ENCODE measurements around the gene MYO7A.

Gene MYO7A

DNA sequence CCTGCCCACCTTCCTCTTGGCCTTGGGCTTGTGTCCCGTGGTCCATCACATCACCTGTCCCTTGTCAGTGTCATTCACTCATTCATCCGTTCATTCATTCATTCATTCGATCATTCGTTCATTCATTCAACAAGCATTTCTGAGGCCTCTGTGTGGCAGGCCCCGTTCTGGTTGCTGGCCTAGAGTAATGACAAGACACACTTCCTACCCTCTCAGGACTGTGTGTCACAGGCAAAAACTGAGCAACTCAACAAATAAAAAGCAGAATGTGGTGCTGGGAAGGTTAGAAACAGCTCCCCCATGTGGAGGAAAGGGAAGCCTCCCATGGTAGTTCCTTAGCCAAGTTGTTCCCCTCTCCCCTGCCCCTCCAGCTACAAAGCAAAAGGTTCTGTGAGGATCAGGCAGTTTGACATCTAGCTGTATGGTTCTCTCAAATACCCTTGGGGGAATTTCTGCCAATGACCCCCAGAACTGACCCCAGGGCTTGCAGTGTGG, 27.0 kb upstream of the MYO7A start:
- DNase-seq (ENCODE audit: low read depth), result peak; percentile 22

DNA sequence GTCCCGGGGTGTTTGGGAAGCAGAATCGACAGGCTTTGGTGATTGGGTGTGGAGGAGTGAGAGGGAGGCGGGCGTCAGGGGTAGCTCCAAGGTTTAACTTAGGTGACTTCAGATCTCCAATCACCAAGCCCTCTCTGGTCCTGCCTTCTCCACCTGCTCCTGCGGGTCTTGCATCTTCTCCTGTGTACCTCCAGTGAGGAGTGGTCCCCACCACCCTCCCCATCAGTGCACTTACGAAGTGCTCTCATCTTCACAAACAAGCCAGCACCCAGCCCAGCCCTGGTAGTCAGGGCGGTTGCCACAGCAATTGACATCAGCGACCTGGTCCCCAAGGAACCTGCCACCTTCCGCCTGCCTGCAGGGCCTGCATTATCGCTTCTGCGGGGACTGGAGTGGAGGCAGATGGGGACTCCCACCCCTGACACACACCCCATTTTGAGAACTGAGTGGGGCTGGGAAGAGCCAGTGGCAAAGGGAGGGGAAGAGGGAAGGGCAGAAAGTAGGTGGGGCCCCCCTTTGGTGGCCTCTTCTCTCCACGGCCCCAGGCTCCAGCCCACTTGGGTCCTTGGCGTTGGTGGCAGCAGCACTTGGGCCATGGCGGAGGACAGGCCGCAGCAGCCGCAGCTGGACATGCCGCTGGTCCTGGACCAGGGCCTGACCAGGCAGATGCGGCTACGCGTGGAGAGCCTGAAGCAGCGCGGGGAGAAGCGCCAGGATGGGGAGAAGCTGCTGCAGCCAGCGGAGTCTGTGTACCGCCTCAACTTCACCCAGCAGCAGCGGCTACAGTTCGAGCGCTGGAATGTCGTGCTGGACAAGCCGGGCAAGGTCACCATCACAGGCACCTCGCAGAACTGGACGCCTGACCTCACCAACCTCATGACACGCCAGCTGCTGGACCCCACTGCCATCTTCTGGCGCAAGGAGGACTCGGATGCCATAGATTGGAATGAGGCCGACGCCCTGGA, 25.5 kb upstream of the MYO7A start, which contains the start of gene OMP:
OMP (plus strand) TSS at position 595 of the 965 bp plus-strand sequence; CDS start at position 595, 0 bp downstream.
- DNase-seq (ENCODE audit: low read depth), result no peak
- TF ChIP-seq, protein P1, sequence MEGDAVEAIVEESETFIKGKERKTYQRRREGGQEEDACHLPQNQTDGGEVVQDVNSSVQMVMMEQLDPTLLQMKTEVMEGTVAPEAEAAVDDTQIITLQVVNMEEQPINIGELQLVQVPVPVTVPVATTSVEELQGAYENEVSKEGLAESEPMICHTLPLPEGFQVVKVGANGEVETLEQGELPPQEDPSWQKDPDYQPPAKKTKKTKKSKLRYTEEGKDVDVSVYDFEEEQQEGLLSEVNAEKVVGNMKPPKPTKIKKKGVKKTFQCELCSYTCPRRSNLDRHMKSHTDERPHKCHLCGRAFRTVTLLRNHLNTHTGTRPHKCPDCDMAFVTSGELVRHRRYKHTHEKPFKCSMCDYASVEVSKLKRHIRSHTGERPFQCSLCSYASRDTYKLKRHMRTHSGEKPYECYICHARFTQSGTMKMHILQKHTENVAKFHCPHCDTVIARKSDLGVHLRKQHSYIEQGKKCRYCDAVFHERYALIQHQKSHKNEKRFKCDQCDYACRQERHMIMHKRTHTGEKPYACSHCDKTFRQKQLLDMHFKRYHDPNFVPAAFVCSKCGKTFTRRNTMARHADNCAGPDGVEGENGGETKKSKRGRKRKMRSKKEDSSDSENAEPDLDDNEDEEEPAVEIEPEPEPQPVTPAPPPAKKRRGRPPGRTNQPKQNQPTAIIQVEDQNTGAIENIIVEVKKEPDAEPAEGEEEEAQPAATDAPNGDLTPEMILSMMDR (conservative IDR thresholded peaks at IDR 0.05; ENCODE audit: low read length), result no peak
- H3K4me3 ChIP-seq (ENCODE audit: low read length), result no peak within 1 kb of the TSS

More for the DNA sequence above, 27.0 kb upstream of the MYO7A start:
- no peak overlapping the region for H3K4me3 ChIP-seq (ENCODE audit: low read length)
- TF ChIP-seq, protein P1 (conservative IDR thresholded peaks at IDR 0.05; ENCODE audit: low read length), result peak; percentile 50

DNA sequence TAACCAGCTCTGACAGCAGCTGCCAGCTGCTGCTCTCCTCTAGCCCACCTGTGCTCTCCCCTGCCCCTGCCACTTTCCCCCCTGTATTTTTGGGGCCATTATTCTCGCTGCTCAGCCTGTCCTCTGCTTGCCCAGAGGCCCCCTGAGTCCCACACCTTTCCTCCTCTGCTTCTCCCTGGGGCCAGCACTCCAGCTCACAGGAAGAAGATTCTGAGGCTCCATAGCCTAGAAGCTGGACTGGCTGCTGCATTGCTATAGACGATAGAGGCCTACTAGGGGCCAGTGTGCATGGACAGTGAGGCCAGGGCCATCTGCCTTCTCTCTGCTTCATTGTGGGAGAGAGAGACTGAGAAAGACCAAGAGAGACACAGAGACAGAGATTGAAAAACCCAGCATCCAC, 24.7 kb upstream of the MYO7A start:
- H3K4me3 ChIP-seq (ENCODE audit: low read length), result no peak overlapping the region
- no peak for DNase-seq (ENCODE audit: low read depth)
- TF ChIP-seq, protein P1 (conservative IDR thresholded peaks at IDR 0.05; ENCODE audit: low read length), result no peak

DNA sequence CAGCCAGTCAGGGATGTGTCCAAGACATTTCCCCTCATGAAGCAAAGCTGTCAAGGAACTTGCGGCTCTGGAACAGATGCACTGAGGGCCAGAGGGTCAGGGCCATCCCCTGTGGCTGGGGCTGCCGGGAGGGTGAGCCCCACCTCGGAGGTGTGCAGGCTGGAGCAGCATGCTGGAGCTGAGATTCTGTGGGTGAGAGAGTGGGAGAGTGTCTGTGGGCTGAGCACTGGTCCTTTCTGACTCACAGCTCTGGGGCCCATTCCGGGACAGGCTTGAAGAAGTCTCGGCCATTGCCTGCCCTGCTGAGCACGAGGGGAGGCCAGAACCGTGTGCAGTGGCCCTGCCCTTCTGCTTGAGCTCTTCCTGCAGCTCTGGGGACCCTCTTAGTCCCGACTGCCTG, 23.3 kb upstream of the MYO7A start:
- TF ChIP-seq, protein P1 (conservative IDR thresholded peaks at IDR 0.05; ENCODE audit: low read length), result no peak
- DNase-seq (ENCODE audit: low read depth), result no peak
- no peak overlapping the region for H3K4me3 ChIP-seq (ENCODE audit: low read length)

DNA sequence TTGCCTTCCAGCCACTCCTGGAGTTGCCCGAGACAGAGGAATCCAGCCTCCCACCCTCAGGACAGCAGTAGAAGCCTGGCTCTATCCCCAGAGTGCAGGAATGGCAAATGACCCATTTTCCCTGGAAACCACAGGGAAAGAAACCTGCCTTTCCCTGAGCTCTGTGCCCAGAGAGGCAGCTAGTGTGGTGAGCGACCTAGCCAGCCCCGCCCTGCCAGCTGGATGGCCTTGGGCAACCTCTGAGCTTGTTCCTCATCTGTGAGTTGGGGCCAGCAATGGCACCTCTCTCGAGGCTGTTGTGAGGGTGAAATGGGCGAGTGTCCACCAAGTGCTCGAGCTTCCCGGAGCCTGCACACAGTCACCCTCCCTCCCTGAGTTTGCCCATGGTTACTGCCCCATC, 21.7 kb upstream of the MYO7A start:
- DNase-seq (ENCODE audit: low read depth), result peak; percentile 18

DNA sequence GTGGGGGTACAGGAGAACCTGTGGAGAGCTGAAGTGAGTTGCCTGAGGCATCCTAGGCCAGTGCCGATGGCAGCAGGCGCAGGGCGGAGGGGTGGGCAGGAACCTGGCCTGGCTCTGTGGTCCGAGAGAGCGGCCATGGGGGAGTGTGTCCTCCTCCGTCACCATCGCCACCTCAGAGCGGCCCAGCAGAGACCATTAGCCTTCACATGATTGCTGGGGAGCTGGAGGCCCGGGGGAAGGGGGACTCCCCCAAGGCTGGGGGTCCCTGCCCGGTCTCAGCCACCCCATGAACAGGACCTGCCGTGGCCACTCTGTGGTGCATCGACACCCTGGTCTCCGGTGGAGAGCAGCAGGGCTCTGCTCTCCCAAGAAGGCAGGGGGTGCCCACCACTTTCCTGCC, 21.3 kb upstream of the MYO7A start:
- TF ChIP-seq, protein P1 (conservative IDR thresholded peaks at IDR 0.05; ENCODE audit: low read length), result no peak
- no peak for DNase-seq (ENCODE audit: low read depth)
- no peak overlapping the region for H3K4me3 ChIP-seq (ENCODE audit: low read length)

More for the DNA sequence above, 21.7 kb upstream of the MYO7A start:
- TF ChIP-seq, protein P1 (conservative IDR thresholded peaks at IDR 0.05; ENCODE audit: low read length), result no peak
- H3K4me3 ChIP-seq (ENCODE audit: low read length), result no peak overlapping the region

Data from AG10803 (cell line).